NCI-H2029 treated with DMSO at 0.1 percent for 48 hours (cell line): ENCODE results near the gene REC114.
"Not testable (repeated sequence)": the region's sequence is repeated elsewhere in the genome, so short reads cannot be mapped to it uniquely, and the experiment has no call there.

Experiments used
- DNase-seq: peaks from one replicate; lab custom pipeline; 2025; lab: John Stamatoyannopoulos, UW

REC114 gene, protein sequence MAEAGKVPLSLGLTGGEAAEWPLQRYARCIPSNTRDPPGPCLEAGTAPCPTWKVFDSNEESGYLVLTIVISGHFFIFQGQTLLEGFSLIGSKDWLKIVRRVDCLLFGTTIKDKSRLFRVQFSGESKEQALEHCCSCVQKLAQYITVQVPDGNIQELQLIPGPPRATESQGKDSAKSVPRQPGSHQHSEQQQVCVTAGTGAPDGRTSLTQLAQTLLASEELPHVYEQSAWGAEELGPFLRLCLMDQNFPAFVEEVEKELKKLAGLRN

DNA sequence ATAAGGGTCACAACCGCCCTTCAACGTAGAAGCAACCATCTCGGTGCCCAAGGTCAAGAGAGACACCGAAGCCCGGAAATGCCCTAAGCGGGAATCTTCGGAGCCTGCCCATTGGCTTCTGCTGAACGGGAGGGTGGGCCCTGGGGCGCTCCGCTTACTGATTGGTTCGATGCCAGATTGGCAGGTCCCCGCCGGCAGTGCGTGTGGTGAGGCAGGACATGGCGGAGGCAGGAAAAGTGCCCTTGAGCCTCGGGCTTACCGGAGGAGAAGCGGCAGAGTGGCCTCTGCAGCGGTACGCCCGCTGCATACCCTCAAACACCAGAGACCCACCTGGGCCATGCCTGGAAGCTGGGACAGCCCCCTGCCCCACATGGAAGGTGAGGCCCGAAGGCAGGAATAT lies at the start of gene REC114:
TSS of gene REC114 (plus strand) at position 197 of the 400 bp plus-strand sequence. CDS start at position 219, 22 bp downstream.
- DNase-seq, result no peak

DNA sequence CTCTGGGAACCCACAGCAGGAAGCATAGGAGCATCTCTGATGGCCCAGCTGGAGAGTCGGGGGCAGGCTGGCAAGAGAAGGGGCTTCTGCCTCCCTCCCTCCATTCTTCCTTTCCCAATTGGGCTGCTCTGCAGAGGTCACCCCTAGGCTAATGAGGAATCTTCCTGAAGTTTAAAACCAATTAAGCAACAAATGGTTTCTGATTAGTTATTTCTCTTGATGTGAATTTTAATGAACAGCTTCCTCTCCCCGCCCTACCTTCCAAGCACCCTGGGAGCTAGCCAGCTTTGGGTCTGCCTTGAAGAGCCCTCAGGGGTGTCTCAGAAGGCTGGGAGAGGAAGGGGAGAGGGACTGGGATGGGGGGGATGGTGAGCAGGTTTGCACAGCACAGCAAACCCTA lies 49.6 kb upstream of the REC114 start:
- DNase-seq, result no peak

DNA sequence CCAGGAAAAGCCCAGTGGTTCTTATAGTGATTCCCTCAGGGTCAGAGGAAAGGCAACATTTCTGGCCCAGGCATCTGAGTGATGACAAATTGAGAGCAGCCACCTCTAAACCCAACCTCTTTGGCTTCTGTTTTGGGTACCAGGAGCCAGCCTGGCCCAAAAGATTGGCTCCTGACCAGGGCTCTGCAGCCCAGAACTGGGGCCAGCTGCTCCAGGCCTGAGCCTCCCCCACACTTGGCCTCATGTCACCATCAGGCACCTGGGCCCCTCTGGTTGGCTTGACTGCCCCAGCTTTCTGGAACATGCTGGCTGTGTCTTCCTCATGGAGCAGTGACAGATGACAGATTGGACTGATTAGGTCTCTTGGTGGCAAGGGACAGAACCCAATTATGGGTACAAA lies 48.2 kb upstream of the REC114 start:
- DNase-seq, result no peak

DNA sequence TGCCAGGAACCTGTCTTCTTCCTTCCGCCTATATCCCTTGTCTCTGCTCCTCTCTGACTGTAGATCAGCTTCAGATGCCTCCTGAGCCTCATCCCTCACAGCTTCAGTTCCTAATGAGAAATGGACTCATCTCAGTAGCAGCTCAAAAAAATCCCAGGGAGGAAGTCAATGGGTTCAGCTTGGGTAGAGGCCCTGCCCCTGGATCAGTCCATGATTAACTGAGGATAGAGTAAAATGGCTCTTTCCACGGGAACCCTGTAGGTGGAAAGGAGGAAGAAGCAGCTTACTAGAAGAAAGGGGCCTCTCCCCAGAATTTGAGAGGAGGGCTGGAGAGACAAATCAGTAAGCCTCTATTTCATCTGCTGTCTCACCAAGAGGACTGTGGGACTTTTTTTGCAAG lies 47.3 kb upstream of the REC114 start:
- no peak for DNase-seq

DNA sequence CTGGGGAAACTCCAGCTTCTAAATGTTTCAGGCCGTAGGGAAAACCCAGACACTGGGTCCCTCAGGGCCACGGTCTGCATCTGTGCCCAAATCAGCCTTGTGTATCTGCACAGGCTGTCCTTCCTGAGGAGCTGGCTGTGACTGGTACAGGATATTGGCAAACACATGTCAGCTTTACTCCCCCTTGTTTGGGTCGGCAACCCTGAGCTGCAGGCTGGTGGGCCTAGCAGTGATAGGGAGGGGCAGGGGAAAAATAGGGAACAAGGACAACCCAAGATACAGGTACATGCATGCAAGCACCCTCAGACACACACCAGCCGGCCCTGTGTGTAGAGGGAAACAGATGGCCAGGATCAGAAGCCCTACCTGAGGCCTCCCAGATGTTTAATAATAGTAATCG lies 45.5 kb upstream of the REC114 start:
- no peak for DNase-seq

DNA sequence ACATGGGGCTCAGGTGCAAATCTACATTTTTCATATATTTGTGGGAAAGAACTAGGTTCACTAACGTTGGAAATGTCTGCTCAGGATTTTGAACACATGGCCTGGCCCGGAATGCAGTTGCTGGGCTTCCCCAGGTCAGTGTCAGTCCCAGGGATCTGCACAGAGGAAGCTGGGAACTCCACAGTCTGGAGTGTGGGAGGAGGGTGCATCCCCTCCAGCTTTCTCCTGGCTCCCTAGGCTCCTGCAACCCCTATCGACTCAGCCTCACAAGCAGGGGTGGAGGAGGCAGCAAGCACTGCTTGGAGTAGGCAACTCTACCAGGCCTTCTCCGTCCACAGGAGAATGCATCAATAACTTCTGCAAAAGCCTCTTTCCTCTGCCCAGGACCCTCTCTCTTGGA lies 44.1 kb upstream of the REC114 start:
- no peak for DNase-seq

DNA sequence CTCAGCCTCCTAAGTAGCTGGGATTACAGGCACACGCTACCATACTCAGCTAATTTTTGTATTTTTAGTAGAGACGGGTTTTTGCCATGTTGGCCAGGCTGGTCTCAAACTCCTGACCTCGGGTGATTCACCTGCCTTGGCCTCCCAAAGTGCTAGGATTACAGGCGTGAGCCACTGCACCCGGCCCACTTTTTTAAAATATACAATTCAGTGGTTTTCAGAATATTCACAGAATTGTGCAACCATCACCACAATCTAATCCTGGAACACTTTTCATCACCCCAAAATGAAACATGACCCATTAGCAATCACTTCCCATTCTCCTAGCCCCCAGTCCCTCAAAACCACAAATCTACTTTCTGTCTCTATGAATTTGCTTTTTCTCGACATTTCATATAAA lies 42.7 kb upstream of the REC114 start:
- not testable (repeated sequence) for DNase-seq

DNA sequence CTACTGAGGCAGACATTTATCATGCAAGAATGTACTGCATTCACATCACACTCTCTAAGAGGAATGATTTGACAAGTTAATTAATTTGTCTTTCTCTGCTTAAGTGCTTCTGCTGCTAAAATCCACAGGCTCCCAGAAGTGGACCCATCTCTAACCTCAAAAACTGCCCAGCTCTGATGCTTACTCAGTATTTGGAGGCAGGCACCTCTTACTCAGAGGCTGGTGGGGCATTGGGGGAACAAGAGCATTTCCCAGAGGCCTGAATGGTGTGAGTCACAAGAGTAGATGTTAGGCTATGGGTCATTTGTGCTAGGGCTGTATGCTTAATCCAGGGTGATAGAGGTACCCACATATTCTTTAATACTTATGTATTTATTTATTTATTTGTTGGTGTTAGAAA lies 39.8 kb upstream of the REC114 start:
- DNase-seq, result no peak

DNA sequence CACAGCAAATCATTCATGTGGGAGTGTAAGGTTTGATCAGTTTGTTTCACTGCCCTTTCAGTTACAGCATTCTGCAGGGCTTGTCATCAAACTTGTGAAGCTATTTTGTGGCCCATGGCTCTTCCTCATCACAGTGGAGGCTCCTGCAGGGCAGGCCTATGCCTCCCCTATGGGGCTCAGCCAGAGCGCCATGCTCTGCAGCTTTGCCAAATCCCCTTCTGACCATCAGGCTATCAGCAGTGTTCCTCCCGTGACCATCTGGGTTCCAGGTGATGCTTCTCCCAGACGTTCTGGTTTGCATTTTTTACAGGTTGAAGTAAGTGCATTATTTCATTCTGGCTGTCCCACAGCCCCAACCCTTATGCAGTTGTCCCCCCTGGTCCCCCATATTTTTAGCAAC lies 28.1 kb upstream of the REC114 start:
- no peak for DNase-seq

DNA sequence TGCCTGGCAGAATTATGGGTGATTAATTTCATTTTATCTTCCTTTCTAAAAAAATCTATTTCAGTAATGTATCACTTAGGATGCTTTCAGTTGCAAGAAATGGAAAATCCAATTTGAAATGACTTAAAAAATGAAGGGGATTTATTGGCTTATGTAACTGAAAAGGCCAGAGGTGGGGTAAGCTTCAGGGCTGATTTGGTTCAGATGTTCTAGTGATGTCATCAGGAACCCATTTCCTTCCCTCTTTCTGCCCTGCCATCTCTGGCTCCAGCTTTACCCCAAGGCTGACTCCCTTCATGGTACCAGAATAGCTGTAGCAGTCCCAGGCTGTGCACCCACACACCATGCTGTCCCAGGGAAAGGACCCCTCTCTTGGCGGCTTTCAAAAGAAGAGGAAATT lies 18.5 kb upstream of the REC114 start:
- DNase-seq, result no peak

DNA sequence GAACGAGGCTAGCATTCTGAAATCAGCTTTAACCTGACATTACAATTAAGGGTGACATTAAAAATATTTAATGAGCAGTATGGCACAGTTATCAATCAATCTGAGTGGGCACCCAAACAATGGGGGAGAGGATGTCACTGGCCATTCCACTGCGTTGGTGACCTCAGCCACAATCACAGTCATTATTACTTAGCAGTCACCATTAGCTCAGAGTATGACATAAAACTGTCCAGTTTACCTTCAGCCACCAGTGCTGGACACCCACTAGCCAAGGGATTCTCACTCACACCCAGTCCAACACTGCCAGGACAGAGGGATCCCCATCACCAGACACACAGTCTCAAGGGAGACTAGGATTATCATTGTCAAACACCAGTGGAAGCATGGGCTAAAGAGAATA lies 17.5 kb upstream of the REC114 start:
- no peak for DNase-seq

DNA sequence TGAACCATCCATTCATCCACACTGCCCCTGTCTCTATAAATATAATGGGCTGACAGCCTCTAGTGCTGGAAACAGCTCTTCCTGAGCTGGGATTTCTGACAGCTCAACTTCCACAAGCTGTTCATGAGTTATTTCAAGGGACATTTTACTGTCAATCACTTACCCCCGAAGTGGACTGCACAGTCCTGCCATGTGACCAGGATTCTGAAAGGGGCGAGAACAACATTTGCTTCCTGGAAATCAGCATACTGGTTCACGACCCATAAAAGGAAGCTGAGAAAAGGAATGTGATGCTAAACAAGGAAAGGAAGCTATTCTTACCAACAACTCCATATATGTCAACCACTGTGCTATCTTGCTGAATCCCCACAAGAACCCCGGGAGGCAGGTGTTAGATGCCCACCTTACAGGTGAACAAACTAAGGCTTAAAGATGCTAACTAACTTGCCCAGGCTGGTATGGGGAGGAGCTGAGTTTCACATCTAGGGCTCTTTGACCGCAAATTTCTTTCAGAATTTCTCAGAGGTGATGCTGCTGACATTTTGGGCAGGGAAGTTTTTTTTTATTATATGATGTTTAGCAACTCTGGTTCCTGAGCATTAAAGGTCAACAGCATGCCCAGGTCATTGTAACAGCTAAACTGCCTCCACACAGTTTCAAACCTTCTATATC lies 16.5 kb upstream of the REC114 start:
- no peak for DNase-seq

DNA sequence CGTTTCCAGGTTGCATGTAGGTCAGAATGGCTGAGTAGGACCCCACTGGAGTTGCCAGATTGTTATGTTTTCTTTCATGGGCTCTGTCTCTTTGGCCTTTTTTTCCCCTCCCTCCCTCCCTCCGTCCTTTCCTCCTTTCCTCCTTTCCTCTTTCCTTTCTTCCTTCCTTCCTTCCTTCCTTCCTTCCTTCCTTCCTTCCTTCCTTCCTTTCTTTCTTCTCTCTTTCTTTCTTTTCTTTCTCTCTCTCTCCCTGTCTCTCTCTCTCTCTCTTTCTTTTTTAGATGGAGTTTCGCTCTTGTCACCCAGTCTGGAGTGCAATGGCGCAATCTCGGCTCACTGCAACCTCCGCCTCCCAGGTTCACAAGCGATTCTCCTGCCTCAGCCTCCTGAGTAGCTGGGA lies 11.6 kb upstream of the REC114 start:
- not testable (repeated sequence) for DNase-seq

DNA sequence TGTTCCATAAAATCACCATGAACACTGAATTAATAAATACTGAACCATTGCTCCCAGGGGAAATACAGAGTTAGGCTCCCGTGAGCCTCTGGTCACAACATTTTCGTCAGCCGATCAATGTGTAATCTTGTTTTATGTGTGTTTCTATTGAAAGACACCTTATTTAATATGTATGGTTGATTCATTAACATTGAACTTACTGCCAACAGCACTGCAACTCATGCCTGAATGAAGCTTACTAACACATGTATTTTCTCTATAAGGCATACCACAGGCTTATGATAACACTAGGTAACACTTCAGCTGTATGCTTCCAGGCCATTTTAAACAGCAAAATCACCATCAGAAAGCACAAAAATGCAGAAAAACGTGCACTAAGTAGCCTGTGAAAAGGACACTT lies 9.1 kb upstream of the REC114 start:
- no peak for DNase-seq

DNA sequence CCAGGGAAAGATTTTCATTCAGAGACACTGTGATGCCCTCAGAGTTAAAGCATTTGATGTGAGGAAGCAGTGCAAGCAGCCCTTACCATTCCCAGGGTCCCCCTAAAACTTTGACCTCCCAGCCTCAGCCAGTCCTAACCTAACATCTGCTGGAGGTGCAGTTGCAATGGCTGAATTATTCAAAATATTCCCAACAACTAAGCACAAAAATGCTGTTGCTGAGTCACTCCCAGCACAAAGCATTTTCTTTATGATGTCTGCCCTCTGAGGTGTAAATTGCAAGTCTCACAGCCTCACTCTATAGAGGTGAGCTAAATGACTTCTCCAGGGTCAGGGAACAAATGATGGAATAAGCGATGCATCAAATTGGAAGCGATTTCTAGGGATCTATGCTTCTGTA lies 6.4 kb upstream of the REC114 start:
- no peak for DNase-seq

DNA sequence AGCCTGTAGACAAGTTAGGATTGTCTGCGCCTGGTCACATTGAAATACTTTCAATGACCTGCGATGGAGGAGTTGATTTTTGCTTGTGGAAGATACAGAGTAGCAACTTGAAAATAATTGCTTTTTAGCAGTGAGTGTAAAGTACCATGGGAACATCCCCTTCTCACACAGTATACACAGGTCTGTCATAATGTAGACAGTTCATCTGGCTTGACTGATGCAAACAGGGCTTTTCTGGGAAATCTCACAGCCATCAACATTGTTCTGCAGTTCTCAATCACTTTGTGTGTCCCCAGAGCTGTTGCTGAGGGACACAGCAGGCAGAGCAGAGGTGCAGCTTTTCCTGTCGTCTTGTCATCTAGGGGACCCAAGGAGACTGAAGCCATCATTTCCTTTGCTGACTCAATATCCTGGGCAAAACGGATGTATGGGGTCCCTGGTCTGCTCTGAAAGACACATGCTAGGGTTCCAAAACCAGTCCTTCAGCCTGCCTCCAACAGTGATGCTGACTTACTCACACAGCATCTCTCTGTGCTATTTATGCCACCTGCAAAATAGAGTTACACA lies 5.3 kb upstream of the REC114 start:
- no peak for DNase-seq

DNA sequence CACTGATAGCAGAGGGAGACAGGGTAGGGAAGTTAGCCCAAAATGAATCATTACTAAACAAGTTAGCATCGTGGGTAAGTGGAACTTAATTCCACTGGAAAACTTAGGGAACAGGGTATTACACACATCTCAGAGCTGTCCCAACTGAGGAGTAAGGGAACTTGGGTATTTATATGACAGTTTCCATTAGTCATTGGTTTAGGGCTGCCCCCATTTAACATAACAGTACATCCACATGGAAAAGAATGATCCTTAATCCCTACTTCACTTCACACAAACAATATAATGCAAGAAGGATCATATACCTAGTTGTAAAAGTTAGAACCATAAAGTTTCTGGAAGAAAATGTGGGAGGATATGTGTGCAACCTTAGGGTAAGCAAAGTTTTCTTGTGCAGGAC lies 4.3 kb upstream of the REC114 start:
- DNase-seq, result no peak

DNA sequence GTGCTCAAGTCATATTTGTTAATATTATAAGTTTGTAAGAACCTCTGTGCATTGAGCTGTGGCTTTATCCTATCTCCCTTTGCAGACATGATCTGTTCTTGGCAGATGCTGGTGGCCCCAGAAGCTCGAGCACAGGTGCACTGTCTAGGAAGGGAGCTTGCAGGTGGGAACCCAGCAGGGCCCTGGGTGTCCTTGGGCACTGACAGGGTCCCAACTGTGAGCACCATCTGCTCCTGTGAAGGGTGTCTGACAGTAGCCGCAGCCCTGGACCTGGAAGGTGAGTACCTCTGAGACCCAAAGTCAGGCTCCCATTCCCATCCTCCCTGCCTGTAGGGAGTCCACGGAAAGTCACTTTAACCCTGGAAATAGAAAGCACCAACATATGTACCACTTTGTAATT lies 2.4 kb upstream of the REC114 start:
- DNase-seq, result no peak

DNA sequence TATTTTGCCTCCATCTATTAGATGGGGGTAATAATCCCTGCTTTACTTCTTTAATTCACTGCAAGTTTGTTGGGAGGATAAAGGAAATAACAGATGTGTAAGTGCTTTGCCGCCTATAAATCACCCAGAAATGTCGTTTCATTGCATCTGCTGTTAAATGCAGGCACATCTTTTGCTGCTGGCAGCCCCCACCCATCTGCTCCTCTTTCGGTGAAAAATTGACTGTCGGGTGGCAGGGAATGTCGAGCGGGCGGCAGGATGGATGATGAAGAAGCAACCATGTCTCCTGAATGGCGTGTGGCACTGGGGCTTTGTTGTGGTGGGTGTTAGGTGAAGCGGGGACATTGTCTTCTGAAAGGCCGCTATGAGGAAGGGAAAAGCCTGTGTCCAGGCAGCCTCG lies 543 bp upstream of the REC114 start:
- no peak for DNase-seq

DNA sequence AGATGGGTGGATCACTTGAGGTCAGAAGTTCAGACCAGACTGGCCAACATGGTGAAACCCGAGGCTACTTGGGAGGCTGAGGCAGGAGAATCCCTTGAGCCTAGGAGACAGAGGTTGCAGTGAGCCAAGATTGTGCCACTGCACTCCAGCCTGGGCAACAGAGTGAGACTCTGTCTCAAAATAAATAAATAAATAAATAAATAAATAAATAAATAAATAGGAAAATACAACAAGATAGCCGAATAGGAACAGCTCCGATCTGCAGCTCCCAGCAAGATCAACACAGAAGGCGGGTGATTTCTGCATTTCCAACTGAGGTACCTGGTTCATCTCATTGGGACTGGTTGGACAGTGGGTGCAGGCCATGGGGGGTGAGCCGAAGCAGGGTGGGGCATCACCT lies 4.5 kb downstream of the REC114 start:
- DNase-seq, result not testable (repeated sequence)

DNA sequence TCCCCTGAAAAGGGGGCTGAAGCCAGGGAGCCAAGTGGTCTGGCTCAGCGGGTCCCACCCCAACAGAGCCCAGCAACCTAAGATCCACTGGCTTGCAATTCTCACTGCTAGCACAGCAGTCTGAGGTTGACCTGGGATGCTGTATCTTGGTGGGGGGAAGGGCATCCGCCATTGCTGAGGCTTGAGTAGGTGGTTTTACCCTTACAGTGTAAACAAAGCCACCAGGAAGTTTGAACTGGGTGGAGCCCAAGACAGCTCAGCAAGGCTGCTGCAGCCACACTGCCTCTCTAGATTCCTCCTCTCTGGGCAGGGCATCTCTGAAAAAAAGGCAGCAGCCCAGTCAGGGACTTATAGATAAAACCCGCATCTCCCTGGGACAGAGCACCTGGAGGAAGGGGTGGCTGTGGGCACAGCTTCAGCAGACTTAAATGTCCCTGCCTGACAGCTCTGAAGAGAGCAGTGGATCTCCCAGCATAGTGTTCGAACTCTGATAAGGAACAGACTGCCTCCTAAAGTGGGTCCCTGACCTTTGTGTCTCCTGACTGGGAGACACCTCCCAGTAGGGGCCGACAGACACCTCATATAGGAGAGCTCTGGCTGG lies 5.3 kb downstream of the REC114 start:
- not testable (repeated sequence) for DNase-seq

DNA sequence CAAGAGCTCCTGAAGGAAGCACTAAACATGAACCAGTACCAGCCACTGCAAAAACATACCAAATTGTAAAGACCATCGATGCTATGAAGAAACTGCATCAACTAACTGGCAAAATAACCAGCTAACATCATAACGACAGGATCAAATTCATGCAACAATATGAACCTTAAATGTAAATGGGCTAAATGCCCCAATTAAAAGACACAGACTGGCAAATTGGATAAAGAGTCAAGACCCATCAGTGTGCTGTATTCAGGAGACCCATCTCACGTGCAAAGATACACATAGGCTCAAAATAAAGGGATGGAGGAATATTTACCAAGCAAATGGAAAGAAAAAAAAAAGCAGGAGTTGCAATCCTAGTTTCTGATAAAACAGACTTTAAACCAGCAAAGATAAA lies 7.0 kb downstream of the REC114 start:
- DNase-seq, result not testable (repeated sequence)

DNA sequence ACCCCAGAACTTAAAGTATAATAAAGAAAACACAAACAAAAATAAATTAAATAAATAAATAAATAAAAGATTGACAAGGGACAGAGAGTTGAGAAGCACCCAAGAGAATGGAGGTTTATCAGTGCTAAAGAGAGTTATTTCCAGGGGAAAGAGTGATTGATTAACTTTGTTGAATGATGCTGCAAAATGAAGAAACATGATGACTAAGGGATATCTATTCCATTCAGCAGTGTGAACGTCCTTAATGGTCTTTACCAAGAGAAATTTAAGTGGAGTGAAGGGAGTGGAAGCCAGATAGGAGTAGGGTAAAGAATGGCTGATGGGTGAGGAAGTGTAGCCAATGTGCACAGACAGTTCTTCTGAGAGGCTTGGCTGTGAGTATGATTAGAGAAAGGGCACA lies 11.1 kb downstream of the REC114 start:
- no peak for DNase-seq
